Cardiac fibroblast (primary cell): ENCODE results near the gene SLC6A6.

ENCODE experiments used
- DNase-seq, 2 donors: peaks; one replicate each; pipeline versions ENCODE4 v3.0.0 to v3.0.0-alpha.2; 2010; ENCODE audit warnings: low read depth in 2 of 2
- H3K4me3 ChIP-seq, 2 donors: replicated peaks in 1 of 2; 1 replicate in 1 of 2; 2 replicates in 1 of 2; pipeline ENCODE4 v1.5.1; 2011; ENCODE audit warnings: low read depth in 2 of 2, low read length in 2 of 2, mild to moderate bottlenecking in 2 of 2, moderate library complexity in 1 of 2
- CTCF ChIP-seq: IDR thresholded peaks from one replicate; pipeline ENCODE4 v1.5.1; 2011; ENCODE audit warnings: low read depth, mild to moderate bottlenecking, low read length, inconsistent platforms

The SLC6A6 gene

GRCh38 chr3:14460342-14461005 lies 58.1 kb downstream of the SLC6A6 start:
- peak; percentile 95 to 99 for DNase-seq
- H3K4me3 ChIP-seq = no peak overlapping the region
- TF ChIP-seq CTCF = no peak

- no peak for TF ChIP-seq CTCF
- H3K4me3 ChIP-seq = no peak overlapping the region
- no peak for DNase-seq
These were observed 58.8 kb downstream of the SLC6A6 start for GRCh38 chr3:14461006-14461747.

- TF ChIP-seq CTCF = peak; percentile 90
- H3K4me3 ChIP-seq = no peak overlapping the region
- DNase-seq = peak; percentile 82 to 85
These were observed 59.4 kb downstream of the SLC6A6 start for GRCh38 chr3:14461748-14462324.

GRCh38 chr3:14462738-14463137 lies 60.3 kb downstream of the SLC6A6 start:
- TF ChIP-seq CTCF = no peak
- no peak overlapping the region for H3K4me3 ChIP-seq
- no peak for DNase-seq

- DNase-seq = no peak
- H3K4me3 ChIP-seq = no peak overlapping the region
- no peak for TF ChIP-seq CTCF
These were observed 61.1 kb downstream of the SLC6A6 start for GRCh38 chr3:14463330-14464140.

GRCh38 chr3:14464141-14464465 lies 61.7 kb downstream of the SLC6A6 start:
- no peak for TF ChIP-seq CTCF
- H3K4me3 ChIP-seq = no peak overlapping the region
- DNase-seq = no peak
